HFF-Myc (cell line): ENCODE data around the gene NTN1.

ENCODE experiments used
- DNase-seq: peaks from one replicate; pipeline ENCODE4 v3.0.0-alpha.2; 2011; ENCODE audit warnings: low read depth; ENCODE audit errors: extremely low read depth
- H3K4me3 ChIP-seq: replicated peaks from 2 replicates; pipeline ENCODE4 v1.5.1; 2011; ENCODE audit warnings: low read depth, mild to moderate bottlenecking, control low read depth, low read length
- TF ChIP-seq, protein P1 (sequence below): IDR thresholded peaks from 2 replicates; pipeline ENCODE4 v1.5.1; 2012; ENCODE audit warnings: mild to moderate bottlenecking, low read depth, low read length, control low read depth; ENCODE audit errors: missing control alignments

NTN1 gene

DNA sequence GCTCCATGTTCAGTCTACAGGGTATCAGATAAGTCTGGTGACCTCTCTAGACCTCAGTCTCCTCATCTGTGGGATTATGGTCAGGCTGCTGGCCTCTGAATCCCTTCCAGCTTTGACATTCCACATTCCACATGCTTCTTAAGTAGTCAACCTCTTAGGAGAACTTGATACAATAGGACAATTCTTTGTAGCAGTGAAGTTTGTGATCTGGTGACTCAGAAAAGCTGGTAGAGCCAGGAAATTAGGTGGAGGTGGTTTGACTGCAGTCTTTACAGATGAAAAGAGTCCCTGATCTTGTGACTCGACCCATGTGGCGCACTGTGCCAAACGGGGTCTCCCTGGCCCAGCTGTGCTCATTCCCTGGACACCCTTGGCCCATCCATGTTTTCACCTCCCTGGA, 147.8 kb downstream of the NTN1 start:
- TF ChIP-seq, protein P1, sequence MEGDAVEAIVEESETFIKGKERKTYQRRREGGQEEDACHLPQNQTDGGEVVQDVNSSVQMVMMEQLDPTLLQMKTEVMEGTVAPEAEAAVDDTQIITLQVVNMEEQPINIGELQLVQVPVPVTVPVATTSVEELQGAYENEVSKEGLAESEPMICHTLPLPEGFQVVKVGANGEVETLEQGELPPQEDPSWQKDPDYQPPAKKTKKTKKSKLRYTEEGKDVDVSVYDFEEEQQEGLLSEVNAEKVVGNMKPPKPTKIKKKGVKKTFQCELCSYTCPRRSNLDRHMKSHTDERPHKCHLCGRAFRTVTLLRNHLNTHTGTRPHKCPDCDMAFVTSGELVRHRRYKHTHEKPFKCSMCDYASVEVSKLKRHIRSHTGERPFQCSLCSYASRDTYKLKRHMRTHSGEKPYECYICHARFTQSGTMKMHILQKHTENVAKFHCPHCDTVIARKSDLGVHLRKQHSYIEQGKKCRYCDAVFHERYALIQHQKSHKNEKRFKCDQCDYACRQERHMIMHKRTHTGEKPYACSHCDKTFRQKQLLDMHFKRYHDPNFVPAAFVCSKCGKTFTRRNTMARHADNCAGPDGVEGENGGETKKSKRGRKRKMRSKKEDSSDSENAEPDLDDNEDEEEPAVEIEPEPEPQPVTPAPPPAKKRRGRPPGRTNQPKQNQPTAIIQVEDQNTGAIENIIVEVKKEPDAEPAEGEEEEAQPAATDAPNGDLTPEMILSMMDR, result no peak

DNA sequence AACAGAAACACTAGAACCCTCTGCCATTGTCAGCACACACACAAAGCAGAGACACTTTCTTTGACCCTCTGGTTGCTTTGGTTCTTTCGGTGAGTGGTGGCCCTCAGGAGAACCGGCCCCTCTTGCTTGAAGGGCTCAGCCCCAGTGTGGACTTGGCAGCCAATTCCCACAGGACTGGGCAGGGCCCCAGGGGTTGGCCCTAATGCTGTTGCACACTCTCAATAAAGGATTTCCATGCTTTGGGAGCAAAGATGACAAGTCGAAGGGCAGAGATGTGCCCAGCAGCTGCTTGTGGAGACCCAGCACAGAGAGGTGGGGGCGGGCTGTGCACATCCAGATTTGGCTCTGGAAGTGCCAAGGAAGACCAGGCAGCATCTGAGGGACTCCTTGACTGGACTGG, 149.0 kb downstream of the NTN1 start:
- TF ChIP-seq, protein P1, result no peak
- DNase-seq, result no peak
- no peak overlapping the region for H3K4me3 ChIP-seq

More for the DNA sequence above, 147.8 kb downstream of the NTN1 start:
- H3K4me3 ChIP-seq, result no peak overlapping the region
- DNase-seq, result no peak

DNA sequence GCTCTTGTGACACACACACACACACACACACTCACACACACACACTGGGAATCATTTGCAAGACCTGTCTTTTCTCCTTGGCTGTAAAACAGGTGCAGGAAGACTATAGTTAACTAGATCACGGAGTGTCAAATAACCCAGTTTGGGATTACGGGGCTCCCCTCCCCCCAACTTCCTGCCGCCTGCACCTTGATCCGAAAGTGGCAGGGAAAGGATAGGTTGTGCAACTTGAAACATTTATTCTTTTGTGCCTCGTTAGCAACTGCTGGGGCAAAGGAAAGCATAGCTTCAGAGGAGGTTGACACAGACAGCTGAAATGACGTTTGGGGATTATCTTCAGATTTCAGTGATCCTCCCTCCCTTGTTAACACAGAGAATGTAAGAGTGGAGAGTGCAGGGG, 149.5 kb downstream of the NTN1 start:
- no peak overlapping the region for H3K4me3 ChIP-seq

DNA sequence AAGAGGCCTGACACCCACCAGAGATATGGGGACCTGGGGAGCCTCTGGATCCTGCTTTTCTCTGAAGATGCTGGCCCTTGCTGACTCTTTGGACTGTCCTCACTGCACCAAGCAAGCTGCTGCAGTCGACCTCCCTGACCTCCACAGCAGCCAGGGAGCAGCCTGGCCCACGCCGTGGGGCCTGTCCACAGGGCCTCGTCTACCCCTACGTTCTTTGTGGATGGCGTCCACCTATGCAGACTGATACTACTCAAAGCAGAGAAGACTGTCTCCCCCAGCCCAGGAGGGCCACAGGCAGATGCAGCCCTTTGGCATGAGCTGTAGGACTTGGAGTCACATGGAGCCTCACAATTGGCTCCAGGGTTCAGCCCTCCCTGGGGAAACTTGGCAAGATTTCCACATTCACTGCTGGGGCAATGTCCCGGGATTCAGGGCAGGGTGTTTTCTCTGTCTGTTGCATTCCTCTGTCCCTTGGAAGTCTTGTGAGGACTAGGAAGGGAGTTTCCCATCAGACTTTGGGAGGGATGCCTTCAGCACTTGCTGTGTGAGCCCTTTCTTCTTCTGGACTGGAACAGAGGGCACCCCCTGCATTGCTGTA, 152.2 kb downstream of the NTN1 start:
- H3K4me3 ChIP-seq, result no peak overlapping the region
- TF ChIP-seq, protein P1, result no peak
- no peak for DNase-seq

More for the DNA sequence above, 149.5 kb downstream of the NTN1 start:
- TF ChIP-seq, protein P1, result no peak
- no peak for DNase-seq

DNA sequence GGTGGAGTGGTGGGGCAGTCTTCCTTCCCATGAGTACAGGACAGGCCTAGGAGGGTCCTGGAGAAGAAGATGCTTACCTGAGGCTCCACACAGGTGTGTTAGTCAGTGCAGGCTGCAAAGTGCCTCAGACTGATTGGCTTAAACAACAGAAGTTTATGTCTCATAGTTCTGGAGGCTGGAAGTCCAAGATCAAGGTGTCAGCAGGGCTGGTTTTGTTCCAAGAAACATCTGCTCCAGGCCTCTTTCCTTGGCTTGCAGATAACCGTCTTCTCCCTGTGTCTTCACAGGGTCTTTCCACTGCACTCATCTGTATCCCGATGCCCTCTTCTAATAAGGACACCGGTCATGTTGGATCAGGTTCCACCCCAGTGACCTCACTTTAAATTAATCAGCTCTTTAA, 153.0 kb downstream of the NTN1 start:
- TF ChIP-seq, protein P1, result no peak
- no peak overlapping the region for H3K4me3 ChIP-seq
- no peak for DNase-seq

DNA sequence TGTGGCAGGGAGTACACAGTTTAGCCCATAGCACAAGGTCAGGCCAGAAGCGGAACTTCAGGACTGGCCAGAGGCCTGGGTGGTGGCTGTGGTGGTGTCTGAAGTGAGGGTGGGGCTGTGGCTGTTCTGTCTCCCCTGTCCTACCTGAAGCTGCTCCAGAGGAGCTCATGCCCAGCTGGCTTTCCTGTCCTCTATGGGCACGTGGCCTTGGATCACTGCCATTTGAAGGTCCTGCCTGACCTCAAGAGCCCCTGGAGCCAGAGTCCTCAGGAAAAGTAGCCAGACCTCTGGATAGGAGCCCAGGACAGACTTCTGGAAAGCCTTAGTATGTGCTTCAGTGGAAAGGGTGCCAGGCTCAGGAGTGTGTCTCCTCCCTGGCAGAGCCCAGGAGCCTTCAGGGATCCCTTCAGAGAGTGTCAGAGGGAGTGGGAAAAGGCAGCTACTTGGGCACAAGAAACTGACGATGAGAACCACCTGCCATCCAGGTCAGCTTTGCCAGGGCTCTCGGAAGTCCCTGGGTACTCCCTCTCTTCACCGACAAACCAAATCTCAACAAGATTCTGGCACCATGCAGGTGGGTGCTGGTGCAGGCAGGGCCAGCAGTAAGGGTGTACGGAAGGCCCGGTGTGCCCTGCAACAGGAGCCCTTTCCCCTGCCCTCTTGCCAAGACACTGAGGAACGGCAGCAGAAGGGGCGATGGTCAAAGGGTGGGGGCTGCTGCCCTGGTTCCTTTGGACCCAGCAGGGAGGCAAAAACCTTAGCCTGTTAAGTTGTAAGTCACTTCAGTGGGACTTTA, 153.7 kb downstream of the NTN1 start:
- DNase-seq, result no peak
- TF ChIP-seq, protein P1, result no peak
- H3K4me3 ChIP-seq, result no peak overlapping the region
